Loucy (cell line): ENCODE results near the gene THOP1.

Experiments used
- H2AFZ ChIP-seq: fragments of 200-600 bp; sonication (generic); 2 replicates; pipeline ENCODE4 v1.6.0; 2016; ENCODE audit warnings: antibody characterized with exemption, mild to moderate bottlenecking, low read length, moderate library complexity
- H3F3A ChIP-seq: fragments of 200-600 bp; 2 replicates; pipeline ENCODE4 v1.6.0; 2016; ENCODE audit warnings: antibody characterized with exemption, low read depth, mild to moderate bottlenecking
- H3K27me3 ChIP-seq: fragments of 200-600 bp; sonication (generic); 2 replicates; pipeline ENCODE4 v1.6.1; 2014; ENCODE audit warnings: low read length, mild to moderate bottlenecking; ENCODE audit not compliant: insufficient read depth, poor library complexity, severe bottlenecking
- H3K36me3 ChIP-seq: fragments of 200-600 bp; sonication (generic); 2 replicates; pipeline ENCODE4 v1.6.1; 2016; ENCODE audit warnings: low read length; ENCODE audit not compliant: insufficient read depth
- H3K4me1 ChIP-seq: fragments of 200-600 bp; sonication (generic); 2 replicates; pipeline ENCODE4 v1.5.1; 2014; ENCODE audit warnings: low read length, mild to moderate bottlenecking; ENCODE audit not compliant: insufficient read depth, poor library complexity, severe bottlenecking
- H3K4me2 ChIP-seq: fragments of 200-600 bp; sonication (generic); 2 replicates; pipeline ENCODE4 v1.6.0; 2014; ENCODE audit warnings: antibody characterized with exemption, low read length, low read depth, mild to moderate bottlenecking; ENCODE audit not compliant: poor library complexity, severe bottlenecking
- H3K4me3 ChIP-seq: fragments of 200-600 bp; sonication (generic); 2 replicates; pipeline ENCODE4 v1.5.1; 2014; ENCODE audit warnings: low read length, mild to moderate bottlenecking, mixed read lengths; ENCODE audit not compliant: poor library complexity, severe bottlenecking
- H3K79me2 ChIP-seq: fragments of 200-600 bp; sonication (generic); 2 replicates; pipeline ENCODE4 v1.6.1; 2014; ENCODE audit warnings: low read length; ENCODE audit not compliant: insufficient read depth
- H3K9ac ChIP-seq: fragments of 200-600 bp; sonication (generic); 2 replicates; pipeline ENCODE4 v1.6.0; 2014; ENCODE audit warnings: mild to moderate bottlenecking, low read depth, low read length, moderate library complexity; ENCODE audit not compliant: poor library complexity, severe bottlenecking
- H3K9me2 ChIP-seq: fragments of 200-600 bp; sonication (generic); replicated peaks from 2 replicates; pipeline ENCODE4 v1.6.1; 2016; ENCODE audit warnings: low read depth, low read length, mixed read lengths
- H3K9me3 ChIP-seq: fragments of 200-600 bp; sonication (generic); 2 replicates; pipeline ENCODE4 v1.6.1; 2014; ENCODE audit warnings: mild to moderate bottlenecking, antibody characterized with exemption, low read length, low read depth; ENCODE audit not compliant: insufficient read depth
- H4K20me1 ChIP-seq: fragments of 200-600 bp; sonication (generic); 2 replicates; pipeline ENCODE4 v1.6.0; 2014; ENCODE audit warnings: antibody characterized with exemption, low read length, mild to moderate bottlenecking; ENCODE audit not compliant: insufficient read depth, poor library complexity, severe bottlenecking
- CTCF ChIP-seq: fragments of 200-600 bp; sonication (generic); conservative IDR thresholded peaks from 2 replicates; pipeline ENCODE4 v1.5.1; 2014; ENCODE audit warnings: mild to moderate bottlenecking, antibody characterized with exemption, low read length
- EZH2phosphoT487 ChIP-seq: fragments of 200-600 bp; IDR thresholded peaks from 2 replicates; pipeline ENCODE4 v1.6.1; 2018; ENCODE audit warnings: antibody characterized with exemption, mild to moderate bottlenecking, moderate library complexity, borderline replicate concordance

THOP1 gene

GRCh38 chr19:2820112-2820702, 34.9 kb downstream of the THOP1 start:
- Histone ChIP-seq H3F3A (no peaks in the 10 kb centered on the region), H3K4me3 (peak overlapping the region; percentile 87), H3K79me2 (no peaks in the 10 kb centered on the region; the same call in 1 of the 2 replicates), H3K36me3 (no peaks in the 10 kb centered on the region), H3K4me2 (peak overlapping the region; percentile 79), H3K9ac (peak overlapping the region; percentile 89), H3K9me3 (no peaks in the 10 kb centered on the region), H2AFZ (peak overlapping the region; percentile 76; the same call in 1 of the 2 replicates), H3K4me1 (no peaks in the 10 kb centered on the region), H3K9me2 (no peaks in the 10 kb centered on the region), H4K20me1 (no peaks in the 10 kb centered on the region), H3K27me3 (no peaks in the 10 kb centered on the region)
- TF ChIP-seq CTCF (no peak), EZH2phosphoT487 (no peak)

- no peaks in the 10 kb centered on the region for H3K9me3 ChIP-seq
These were observed 37.5 kb downstream of the THOP1 start for GRCh38 chr19:2822846-2823245.

DNA sequence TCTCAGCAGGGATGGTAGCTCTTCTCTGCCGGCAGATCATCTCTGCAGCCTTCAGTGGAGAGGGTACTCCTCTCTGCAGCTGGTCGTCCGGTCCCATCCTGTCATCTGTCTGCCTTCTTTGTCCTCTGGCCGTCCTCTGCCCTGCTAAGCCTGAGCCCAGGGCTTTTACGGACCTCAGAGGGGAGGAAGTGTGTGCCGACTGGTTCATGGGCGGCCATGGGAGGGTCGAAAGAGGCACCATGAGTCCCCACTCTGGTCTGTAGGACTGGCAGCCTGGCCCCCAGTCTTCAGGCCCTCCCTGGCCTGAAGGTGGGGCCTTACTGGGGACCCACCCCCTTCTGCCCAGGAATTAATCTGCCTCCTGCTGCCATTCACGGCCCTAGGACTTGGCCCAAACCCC, 38.3 kb downstream of the THOP1 start:
- Histone ChIP-seq H3K9me3 (no peaks in the 10 kb centered on the region), H3K4me3 (no peak overlapping the region), H3K4me1 (no peaks in the 10 kb centered on the region), H3K4me2 (no peak overlapping the region), H3K36me3 (no peaks in the 10 kb centered on the region), H3K9ac (no peak overlapping the region), H3K9me2 (no peaks in the 10 kb centered on the region), H3K27me3 (no peaks in the 10 kb centered on the region), H3K79me2 (no peaks in the 10 kb centered on the region; the same call in 1 of the 2 replicates), H3F3A (no peaks in the 10 kb centered on the region), H4K20me1 (no peaks in the 10 kb centered on the region), H2AFZ (no peak overlapping the region)
- TF ChIP-seq EZH2phosphoT487 (no peak), CTCF (no peak)

More at GRCh38 chr19:2822846-2823245, 37.5 kb downstream of the THOP1 start:
- H3F3A ChIP-seq = no peaks in the 10 kb centered on the region
- no peak overlapping the region for H2AFZ ChIP-seq
- H3K4me3 ChIP-seq = no peak overlapping the region
- H3K27me3 ChIP-seq = no peaks in the 10 kb centered on the region
- H3K36me3 ChIP-seq = no peaks in the 10 kb centered on the region
- H3K4me1 ChIP-seq = no peaks in the 10 kb centered on the region
- H3K79me2 ChIP-seq = no peaks in the 10 kb centered on the region; the same call in 1 of the 2 replicates
- H3K4me2 ChIP-seq = no peak overlapping the region
- no peak overlapping the region for H3K9ac ChIP-seq
- no peaks in the 10 kb centered on the region for H3K9me2 ChIP-seq
- TF ChIP-seq CTCF (no peak), EZH2phosphoT487 (no peak)
- no peaks in the 10 kb centered on the region for H4K20me1 ChIP-seq
